Daoy (cell line): ENCODE data around the gene MRPL21. TPM values are rescaled to one million over a fixed set of nuclear protein-coding genes. Genes with fewer than 3 reads are reported as not detected.
"Not testable (repeated sequence)": the region's sequence is repeated elsewhere in the genome, so short reads cannot be mapped to it uniquely, and the experiment has no call there.

ENCODE experiments used
- DNase-seq: peaks from one replicate; pipeline ENCODE4 v3.0.0-alpha.2; 2015; ENCODE audit warnings: low read depth
- total RNA-seq: library from RNA; depleted of rRNA; stranded (reverse); fragments of >200 nt; shearing (Covaris generic); gene quantifications from 2 replicates; pipeline ENCODE4 v1.2.3, GENCODE V29; 2014

MRPL21 gene
- total RNA-seq, 1 experiment from 2014 or later, result 111 TPM

DNA sequence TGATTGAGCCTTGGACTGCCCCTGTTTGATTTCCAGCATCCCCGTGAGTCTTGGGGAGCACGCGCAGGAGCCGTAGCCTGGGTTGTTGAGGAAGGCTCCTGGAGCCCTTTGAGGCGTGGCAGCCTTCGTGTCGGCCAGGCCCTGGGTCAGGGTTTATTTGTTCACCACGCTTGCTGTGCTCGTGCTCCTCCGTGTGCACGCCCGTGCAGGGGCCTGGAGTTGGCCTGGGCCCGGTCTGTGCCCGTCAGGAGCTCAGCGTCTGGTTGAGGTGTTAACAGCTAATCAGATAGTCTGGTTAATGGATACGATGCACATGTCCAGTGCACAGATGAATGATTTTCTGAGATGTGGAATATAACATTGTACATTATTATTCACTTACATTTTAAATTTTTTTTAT, 8.1 kb upstream of the MRPL21 start:
- no peak for DNase-seq

DNA sequence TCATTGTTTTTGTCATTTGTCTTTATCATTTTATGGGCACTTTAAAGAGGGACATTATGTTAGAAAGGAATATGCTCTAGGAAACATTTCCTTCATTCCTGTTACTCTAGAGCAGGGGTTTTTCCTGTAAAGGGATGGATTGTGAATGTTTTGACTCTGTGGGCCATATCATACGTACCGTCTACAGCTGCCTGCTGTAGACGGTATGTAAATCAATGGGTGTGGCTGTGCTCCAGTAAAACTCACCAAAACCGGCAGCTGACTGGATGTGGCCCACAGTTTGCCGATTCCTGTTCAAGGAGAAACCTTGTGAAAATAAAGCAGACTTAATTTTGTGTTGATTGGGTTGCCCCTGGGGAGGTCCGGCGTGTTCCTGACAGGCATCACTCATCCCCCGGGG, 7.3 kb upstream of the MRPL21 start:
- DNase-seq, result no peak

DNA sequence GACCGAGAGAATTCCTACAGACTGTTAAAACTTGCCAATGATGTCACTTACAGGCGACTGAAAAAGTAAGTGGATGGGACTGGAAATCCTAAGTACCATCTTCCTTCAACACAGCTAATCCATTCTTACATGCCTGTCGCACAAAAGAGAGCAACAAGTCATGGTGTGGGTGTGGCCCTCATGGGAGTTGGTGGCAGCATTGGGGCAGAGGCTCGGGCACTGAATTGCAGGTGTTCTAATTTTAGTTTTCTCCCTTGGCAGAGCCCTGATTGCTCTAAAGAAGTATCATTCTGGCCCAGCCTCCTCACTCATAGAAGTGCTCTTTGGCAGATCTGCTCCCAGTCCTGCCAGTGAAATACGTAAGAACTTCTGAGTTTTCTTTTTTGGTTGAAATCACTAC, 4.6 kb upstream of the MRPL21 start:
- no peak for DNase-seq

DNA sequence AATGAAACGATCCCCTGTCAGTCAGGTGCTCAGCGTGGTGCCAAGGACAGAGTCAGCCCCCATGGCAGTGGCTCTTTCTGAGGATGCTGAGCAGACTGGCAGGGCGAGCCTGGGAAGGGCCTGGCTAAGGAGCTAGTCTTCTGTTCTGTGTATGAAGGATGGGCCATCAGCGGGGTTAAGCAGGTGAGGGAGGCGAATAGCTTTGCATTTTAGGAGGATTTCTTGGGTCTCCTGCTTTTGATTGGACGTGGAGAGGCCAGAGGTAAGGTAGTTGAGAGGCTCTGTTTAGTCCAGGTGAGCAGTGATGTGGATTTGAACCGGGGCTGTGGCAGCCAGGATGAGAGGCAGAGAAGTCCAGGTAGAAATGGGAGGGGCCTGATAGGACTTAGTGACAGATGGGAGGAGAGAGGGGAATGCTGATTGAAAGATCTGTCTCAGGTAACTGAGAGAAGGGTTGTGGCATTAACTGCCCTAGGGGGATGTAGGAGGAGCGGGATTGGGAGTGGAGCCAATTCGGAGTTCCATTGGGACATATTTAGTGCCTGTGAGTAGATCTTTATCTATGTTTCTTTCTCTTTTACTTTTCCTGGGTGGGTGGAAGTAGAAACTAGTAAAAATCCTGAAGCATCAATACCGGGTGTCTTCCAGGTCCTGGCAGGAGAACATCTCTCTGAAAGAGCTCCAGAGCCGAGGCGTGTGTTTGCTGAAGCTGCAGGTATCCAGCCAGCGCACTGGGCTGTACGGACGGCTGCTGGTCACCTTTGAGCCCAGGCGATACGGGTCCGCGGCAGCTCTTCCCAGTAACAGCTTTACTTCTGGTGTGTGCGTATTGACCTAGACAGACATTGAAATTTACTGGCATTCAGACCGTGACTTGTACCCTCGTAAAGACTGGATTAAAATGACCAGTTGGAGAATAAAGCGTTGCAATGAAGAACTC, 2.1 kb upstream of the MRPL21 start:
- DNase-seq, result no peak

DNA sequence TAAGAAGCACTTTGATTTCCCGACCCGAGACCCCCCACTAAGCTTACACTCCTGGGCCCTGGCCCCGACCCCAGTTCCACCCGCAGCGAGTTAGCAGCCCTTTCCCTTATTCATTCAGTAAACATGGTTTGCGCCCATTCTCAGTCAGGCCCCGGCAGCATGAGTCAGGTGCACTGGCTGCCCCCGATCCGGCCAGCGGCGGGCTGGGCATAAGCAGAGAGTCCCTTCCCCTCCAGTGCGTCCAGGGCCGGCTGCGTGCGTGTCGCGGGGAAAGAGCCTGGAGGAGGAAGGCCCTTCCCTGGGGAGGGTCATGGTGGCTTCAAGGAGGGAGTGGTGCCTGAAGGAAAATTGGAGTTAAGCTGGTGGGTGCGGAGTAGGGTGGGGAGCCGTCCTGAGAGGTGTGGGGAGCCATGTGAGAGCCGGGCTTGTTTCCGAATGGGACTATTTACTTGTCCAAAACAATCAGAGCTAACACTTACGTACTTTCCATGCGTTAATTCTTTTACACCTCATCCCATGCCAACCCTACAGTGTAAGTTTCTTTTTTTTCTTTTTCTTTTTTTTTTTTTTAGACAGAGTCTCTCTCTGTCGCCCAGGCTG, 716 bp upstream of the MRPL21 start:
- DNase-seq, result peak; percentile 27

DNA sequence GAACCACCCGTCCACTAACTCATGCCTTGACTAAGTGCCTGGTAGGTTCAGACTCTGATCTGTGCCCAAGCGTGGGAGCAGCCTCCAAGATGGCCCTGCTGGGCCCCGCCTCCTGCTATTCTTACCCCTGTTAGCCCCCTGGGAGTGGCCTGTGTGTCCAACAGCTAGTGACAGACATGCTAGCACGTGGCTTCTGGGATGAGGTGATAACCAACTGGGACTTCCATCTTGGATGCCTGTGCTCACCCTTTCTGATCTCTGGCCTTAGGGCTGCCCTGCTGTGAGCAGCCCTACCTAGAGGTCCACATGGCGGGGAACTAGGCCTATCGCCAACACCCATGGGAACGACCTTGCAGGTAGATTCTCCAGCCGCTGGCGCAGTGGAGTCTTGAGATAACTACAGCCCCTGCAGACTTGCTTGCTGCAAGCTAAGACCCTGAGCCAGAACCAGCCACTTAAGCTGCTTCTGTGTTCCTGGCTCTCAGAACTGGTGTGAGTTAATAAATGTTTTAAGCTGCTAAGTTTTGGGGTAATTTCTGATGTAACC, 2.7 kb downstream of the MRPL21 start:
- DNase-seq, result no peak

DNA sequence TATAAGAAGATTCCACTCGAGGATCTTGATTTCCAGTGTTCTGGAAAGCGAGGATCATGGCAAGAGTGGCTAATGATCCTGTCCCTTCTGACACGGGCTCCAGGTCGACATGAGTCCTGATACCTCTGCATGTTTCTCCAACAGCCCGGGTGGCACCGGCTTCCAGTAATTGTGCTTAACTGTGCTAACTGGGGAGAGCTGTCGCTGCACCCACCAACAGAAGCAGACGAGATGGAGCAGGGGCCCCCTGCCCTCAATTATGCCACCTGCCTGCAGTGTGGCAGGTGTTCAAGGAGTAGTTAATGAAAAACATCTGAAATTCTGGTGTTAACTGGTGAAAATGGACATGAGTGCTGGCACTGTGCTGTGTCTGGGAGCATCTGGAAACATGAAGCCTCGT, 6.2 kb downstream of the MRPL21 start:
- DNase-seq, result no peak

DNA sequence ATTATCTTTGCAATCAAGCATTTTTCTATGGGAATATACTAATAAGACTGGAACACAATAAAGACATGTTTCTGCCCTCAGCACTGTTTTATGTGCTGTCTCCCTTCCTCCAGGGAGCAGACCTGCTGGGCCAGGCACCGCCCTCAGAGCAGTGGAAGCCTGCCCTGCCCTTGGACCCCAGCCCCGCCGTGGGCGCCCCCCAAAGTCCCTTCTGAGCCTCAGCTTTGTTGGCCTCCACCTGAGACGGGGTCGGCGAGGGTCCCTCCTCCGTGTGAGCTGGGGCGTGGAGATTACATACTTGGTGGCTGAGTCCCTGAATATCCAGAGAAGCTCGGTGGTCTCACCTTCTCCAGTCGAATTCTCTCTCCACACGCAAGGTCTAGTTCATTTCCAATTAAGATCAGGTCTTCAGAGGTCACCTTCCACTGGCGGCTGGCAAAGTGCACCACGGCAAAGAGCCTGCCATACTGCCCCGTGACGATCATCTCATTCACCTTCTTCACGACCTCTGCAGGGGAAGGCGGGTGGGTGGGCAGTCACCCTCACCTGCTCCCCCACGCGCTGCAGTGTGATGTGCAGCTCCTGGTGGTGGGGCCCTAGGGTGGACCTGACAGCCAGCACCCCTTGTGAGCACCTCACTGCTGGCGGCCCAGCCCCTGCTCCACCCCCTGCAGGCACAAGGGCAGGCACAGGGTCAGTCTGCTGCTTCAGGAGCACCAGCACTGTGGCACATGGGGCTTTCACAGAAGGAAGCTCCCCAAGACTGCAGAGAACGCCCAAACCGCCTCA, 7.3 kb downstream of the MRPL21 start:
- no peak for DNase-seq

DNA sequence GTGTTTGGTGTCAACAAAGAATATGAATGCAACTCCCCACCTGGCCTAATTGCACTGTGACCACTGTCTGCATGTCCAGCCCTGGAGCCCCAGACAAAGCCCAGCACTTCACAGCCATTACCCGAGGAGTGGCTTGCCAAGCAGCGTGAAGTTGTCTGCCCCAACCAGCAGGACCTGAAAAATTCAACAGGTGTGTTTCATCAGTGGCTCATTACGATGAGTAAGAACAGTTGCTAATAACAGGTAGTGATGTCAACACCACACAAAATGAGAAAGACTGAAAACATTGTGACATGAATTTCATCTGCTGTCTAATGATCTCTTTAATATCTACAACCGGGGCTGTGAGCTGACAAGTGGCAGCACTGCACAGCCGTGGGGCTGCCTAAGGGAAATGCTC, 10.3 kb downstream of the MRPL21 start:
- DNase-seq, result no peak

DNA sequence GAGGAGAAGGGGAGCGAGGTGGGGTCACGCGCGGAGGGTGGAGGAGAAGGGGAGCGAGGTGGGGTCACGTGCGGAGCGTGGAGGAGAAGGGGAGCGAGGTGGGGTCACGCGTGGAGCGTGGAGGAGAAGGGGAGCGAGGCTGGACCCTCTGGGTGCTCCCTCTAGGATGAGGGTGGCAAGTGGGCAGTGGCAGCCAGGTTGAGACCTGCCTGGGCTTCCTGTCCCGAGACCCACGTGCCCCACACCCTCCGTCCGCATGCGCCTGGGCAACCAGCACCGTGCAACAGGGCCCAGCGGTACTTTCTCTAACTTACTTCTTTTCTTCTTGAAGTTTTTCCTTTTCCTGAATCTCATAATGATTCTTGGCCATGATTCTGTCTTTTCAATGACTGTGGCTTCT, 11.1 kb downstream of the MRPL21 start:
- DNase-seq, result no peak

DNA sequence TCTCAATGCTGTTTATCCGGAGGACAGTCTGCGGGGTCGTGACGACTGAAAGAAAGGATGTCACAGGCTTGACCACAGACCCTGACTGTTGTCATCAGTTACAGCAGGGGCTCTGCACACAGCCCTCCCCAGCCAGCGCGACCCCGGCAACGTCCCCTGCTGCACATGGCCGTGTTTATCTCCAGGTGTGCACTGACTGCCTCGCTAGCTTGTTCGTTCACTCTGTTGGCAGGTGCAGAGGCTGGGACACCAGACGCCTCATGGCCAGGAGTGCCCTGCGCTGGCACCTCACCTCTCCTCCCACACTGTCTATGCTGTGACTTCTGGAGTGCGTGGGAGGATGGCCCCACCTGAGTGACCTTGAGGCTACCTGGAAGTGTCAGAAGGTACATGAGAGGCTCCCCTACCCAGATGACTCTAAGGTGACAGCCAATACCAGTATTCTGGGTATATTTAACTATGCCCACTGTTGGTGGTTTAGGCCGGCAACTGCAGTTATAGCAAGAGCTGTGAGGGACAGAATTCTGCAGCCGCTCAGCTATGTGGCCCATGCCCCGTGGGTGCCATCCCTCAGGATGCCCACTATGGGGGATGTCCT, 12.2 kb downstream of the MRPL21 start:
- no peak for DNase-seq

DNA sequence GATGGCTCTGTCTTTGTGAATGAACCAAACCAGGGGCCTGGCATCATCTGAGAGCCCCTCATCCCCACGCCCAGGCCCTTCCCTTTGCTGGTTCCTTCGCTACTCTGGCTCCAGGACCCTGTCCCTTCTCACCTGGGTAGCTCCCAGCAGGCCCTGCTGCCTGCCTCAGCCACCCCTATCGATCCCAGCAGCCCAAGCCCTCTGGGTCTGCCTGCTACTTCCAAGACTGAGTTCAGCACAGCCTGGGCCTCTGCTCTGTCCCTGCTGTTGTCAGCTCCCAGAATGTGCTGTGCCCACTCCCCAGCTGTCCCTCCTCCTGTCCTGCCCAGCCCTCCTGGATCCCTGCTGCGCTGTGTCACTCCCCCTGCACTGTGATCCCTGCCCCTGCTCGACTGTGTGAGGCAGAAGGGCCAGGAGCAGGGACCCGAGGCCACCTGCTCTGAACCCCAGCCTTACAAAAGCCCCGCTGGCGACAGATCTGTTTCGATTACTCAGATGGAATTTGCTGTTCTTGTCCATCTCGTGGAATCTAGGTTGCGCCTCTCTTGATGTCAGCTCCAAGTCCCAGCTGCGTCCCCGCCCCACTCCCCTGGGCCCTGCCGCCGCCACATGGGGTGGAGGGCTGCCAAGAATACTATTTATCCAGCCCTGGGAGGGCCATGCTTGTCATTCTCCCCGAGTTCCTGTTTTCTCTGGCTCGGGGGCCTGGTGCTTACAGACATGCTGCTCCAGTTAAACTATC, 13.0 kb downstream of the MRPL21 start:
- DNase-seq, result peak; percentile 88

DNA sequence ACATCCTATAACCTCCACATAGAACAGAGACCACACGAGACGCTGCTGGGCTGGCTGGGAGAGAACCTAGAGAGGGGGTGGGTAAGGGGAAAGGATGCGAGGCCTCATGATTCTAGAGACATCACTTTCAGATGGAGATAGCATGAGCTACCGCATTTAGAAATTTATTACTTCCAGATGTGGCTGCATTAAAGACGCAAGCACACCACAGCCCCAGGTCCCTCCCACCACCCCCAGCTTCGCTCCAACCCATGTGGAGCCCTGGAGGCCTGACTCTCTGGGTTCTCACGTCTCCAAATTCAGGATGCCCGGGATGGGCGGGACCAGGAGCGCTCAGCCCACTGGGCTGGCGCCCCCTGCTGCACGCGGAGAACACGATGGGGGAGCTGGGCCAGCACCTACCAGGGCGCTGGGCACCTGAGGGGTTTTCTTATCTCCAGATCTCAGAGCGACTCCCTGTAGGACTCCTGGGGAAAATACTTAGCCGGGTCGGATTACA, 13.6 kb downstream of the MRPL21 start:
- DNase-seq, result peak; percentile 23

DNA sequence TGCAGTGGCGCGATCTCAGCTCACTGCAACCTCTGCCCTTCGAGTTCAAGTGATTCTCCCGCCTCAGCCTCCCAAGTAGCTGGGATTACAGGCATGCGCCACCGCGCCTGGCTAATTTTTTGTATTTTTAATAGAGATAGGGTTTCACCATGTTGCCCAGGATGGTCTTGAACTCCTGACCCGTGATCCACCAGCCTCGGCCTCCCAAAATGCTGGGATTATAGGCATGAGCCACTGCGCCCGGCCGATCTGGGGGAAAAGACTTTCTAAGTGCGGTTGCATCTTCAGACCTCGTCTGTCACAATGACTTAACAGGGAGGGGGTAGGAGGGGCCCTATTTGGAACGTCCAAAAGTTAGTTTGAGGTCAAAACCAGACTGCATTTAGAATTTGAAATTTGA, 18.8 kb downstream of the MRPL21 start:
- DNase-seq, result not testable (repeated sequence)

DNA sequence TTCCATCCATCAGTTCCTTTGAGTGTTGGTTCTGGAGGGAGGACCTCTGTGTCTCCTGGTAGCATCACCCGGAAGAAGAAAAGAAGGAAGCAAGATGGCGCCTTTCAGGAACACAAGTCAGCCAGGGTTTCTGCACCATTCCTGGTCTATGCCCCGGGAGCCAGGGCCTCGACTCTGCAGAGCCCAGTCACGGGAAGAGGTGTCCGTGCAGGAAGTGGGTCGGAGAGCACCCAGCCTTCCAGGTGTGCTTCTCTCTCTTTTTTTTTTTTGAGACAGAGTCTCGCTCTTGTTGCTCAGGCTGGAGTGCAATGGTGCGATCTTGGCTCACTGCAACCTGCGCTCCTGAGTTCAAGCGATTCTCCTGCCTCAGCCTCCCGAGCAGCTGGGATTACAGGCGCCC, 21.2 kb downstream of the MRPL21 start:
- no peak for DNase-seq

DNA sequence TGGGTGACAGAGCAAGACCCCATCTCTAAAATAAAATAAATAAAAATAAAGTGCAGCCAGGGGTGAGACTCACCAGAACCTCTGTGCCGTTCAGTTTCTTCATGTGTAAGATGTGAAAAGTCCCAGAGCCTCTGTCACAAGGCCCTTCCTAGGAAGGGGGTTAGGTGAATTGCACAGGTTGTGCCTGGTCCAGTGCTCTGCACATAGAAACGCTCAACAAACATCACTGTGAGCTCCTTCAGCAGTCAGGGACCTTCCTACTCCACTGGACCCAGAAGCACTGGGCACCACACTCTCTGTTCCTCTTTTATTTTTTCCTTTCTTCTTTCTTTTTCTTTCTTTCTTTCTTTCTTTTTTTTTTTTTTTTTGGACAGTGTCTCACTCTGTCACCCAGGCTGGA, 22.3 kb downstream of the MRPL21 start:
- no peak for DNase-seq

DNA sequence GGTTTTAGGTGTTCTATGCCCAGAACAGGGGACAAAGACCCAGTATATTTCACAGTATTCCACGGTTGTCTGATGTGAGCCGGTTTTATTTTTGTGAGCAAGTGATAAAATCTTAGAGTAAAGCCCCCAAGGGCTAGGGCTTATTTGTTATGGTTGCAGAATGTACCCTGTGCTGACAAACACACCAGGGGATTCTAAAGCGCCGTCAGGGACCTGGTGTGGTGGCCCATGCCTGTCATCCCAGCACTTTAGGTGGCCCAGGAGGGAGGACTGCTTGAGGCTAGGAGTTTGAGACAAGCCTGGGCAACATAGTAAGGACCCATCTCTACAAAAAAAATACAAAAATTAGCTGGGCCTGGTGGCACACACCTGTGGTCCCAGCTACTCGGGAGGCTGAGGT, 22.8 kb downstream of the MRPL21 start:
- DNase-seq, result no peak

DNA sequence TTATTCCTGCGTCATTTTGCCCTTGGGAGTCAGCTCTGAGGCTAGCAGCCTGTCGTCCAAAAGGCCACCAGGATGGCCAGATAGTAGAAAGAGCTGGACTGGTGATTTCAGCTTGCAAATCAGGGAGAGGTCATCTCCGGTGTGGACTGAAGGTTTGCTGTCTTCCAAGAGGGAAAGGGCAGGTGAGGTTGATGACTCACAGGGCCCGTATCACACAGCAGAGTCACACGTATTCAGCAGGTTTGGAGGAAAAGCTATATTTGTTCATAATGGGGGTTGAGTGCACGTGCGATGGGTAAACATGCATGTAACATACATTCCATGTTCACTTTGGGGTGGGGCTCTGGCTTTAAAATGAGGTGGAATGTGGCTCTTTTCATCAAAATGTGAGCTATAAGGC, 25.6 kb downstream of the MRPL21 start:
- DNase-seq, result no peak

DNA sequence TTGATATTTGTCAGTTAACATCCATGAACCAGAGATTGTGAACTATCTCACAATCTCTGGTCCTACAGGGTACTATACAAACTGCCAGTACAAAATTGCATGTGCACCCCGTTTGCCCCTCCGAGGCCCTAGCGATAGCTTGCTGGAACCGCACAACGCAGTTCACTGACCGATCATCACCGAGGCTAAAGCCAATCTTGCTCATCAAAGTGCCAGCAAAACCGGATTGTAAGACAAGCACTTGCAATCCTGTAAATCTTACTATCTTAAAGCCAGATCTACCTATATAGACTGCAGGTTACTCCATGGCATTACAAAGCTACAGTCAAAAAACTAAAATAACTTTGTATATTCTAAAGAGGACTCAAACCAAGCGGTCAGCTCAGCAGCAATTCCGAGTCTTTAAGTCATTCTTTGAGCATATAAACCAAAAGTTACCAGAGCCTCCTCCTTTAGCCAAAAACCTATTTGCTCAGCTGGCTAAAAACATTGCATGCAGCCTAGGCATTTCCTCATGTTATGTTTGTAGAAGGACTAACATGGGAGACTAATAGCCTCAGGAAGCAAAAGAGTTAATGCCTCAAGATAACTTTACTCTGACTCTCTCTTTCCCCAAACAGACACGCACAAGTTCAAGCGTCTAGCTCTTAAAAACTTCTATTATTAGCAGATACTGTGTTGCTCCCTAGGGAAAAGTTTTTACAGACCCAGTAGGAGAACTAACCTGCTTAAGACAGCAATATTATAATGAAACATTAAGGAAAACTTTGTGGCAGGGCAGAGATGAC, 31.2 kb downstream of the MRPL21 start:
- DNase-seq, result peak; percentile 28

DNA sequence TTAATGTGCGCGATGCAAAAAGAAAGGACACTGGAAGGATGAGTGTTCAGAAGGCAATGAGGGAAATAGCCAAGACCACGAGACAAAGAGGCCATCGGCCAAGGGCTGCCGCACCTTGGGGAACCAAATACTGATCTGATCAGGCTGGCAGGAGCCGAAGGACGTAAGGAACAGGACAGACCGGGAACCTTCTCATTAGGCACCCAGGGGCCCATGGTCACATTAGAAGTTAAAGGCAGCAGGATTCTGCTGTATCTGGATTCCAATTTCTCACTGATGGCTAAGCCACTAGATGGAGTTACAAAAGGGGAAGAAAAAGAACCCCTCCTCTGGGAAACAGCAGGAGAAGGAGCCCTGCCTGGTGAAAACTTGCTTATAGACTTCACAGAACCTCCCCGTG, 33.2 kb downstream of the MRPL21 start:
- DNase-seq, result peak; percentile 11
